DOHH2 (cell line): ENCODE data around the gene BLOC1S5.
"Not testable (repeated sequence)": the region's sequence is repeated elsewhere in the genome, so short reads cannot be mapped to it uniquely, and the experiment has no call there.

Experiments used
- H3F3A ChIP-seq: fragments of 200-600 bp; sonication (generic), shearing (Covaris generic); 2 replicates; pipeline ENCODE4 v1.6.0; 2016; ENCODE audit warnings: antibody characterized with exemption, mild to moderate bottlenecking; ENCODE audit not compliant: control insufficient read depth, insufficient read depth
- H3K27ac ChIP-seq: fragments of 200-600 bp; sonication (generic); 2 replicates; pipeline ENCODE4 v1.5.1; 2014; ENCODE audit warnings: low read depth, mild to moderate bottlenecking, low read length, moderate library complexity
- H3K27me3 ChIP-seq: fragments of 200-600 bp; sonication (generic); 2 replicates; pipeline ENCODE4 v1.6.1; 2014; ENCODE audit warnings: mild to moderate bottlenecking, low read length, mixed read lengths; ENCODE audit not compliant: control insufficient read depth
- H3K36me3 ChIP-seq: fragments of 200-600 bp; sonication (generic); 2 replicates; pipeline ENCODE4 v1.6.1; 2014; ENCODE audit warnings: mild to moderate bottlenecking, low read length, moderate library complexity, mixed read lengths; ENCODE audit not compliant: control insufficient read depth
- H3K4me1 ChIP-seq: fragments of 200-600 bp; sonication (generic); 2 replicates; pipeline ENCODE4 v1.6.1; 2014; ENCODE audit warnings: mild to moderate bottlenecking, low read length, mixed read lengths; ENCODE audit not compliant: control insufficient read depth
- H3K4me2 ChIP-seq: fragments of 200-600 bp; sonication (generic); 2 replicates; pipeline ENCODE4 v1.6.0; 2014; ENCODE audit warnings: mild to moderate bottlenecking, low read length, moderate library complexity
- H3K4me3 ChIP-seq: fragments of 200-600 bp; sonication (generic); 2 replicates; pipeline ENCODE4 v1.5.1; 2014; ENCODE audit warnings: mild to moderate bottlenecking, low read length, mixed read lengths
- H3K79me2 ChIP-seq: fragments of 200-600 bp; sonication (generic); 2 replicates; pipeline ENCODE4 v1.6.1; 2014; ENCODE audit warnings: mild to moderate bottlenecking, low read length, mixed read lengths; ENCODE audit not compliant: control insufficient read depth
- H3K9me2 ChIP-seq: fragments of 200-600 bp; sonication (generic); replicated peaks from 2 replicates; pipeline ENCODE4 v1.6.1; 2014; ENCODE audit warnings: mild to moderate bottlenecking, low read length, mixed read lengths; ENCODE audit not compliant: control insufficient read depth
- H3K9me3 ChIP-seq: fragments of 200-600 bp; sonication (generic); 2 replicates; pipeline ENCODE4 v1.6.1; 2014; ENCODE audit warnings: antibody characterized with exemption, low read length, mixed read lengths; ENCODE audit not compliant: control insufficient read depth, insufficient read depth
- H4K20me1 ChIP-seq: fragments of 200-600 bp; sonication (generic); 2 replicates; pipeline ENCODE4 v1.6.0; 2014; ENCODE audit warnings: low read depth, mild to moderate bottlenecking, antibody characterized with exemption, low read length, moderate library complexity; ENCODE audit not compliant: control insufficient read depth, insufficient read depth
- CTCF ChIP-seq: fragments of 200-600 bp; sonication (generic); IDR thresholded peaks from one replicate; pipeline ENCODE4 v1.5.1; 2014; ENCODE audit warnings: antibody characterized with exemption, mild to moderate bottlenecking, low read depth, low read length; ENCODE audit not compliant: poor library complexity, severe bottlenecking
- EZH2phosphoT487 ChIP-seq: fragments of 200-600 bp; sonication (generic); IDR thresholded peaks from 2 replicates; pipeline ENCODE4 v1.6.1; 2017; ENCODE audit warnings: borderline replicate concordance, mild to moderate bottlenecking, antibody characterized with exemption, low read length, moderate library complexity, mixed read lengths

The BLOC1S5 gene

GRCh38 chr6:8047541-8048292, 16.5 kb downstream of the BLOC1S5 start:
- Histone ChIP-seq H3K4me3 (no peak overlapping the region), H3K9me3 (no peaks in the 10 kb centered on the region), H3K79me2 (peaks cover 2% of the 10 kb centered on the region; the same call in 1 of the 2 replicates), H3F3A (no peaks in the 10 kb centered on the region), H3K27ac (no peak overlapping the region), H3K9me2 (no peaks in the 10 kb centered on the region), H3K4me2 (no peak overlapping the region), H4K20me1 (no peaks in the 10 kb centered on the region), H3K4me1 (peaks cover 2% of the 10 kb centered on the region; the same call in 1 of the 2 replicates), H3K36me3 (peaks cover 5% of the 10 kb centered on the region), H3K27me3 (no peaks in the 10 kb centered on the region)
- no peak for TF ChIP-seq CTCF
- TF ChIP-seq EZH2phosphoT487 = no peak

GRCh38 chr6:8045769-8046168, 18.4 kb downstream of the BLOC1S5 start:
- not testable (repeated sequence) for H3K9me3 ChIP-seq, H3K36me3 ChIP-seq, H3K27me3 ChIP-seq, H3K4me1 ChIP-seq, H3K79me2 ChIP-seq, H3K4me3 ChIP-seq, H3K27ac ChIP-seq, H3K9me2 ChIP-seq, H4K20me1 ChIP-seq, H3F3A ChIP-seq, H3K4me2 ChIP-seq

- Histone ChIP-seq H3K4me1 (peaks cover 9% of the 10 kb centered on the region), H3K4me3 (no peak overlapping the region), H3K36me3 (peaks cover 20% of the 10 kb centered on the region), H3K9me3 (no peaks in the 10 kb centered on the region), H4K20me1 (no peaks in the 10 kb centered on the region), H3F3A (no peaks in the 10 kb centered on the region), H3K27ac (no peak overlapping the region), H3K79me2 (peaks cover 3% of the 10 kb centered on the region), H3K27me3 (no peaks in the 10 kb centered on the region), H3K9me2 (no peaks in the 10 kb centered on the region), H3K4me2 (no peak overlapping the region)
- TF ChIP-seq EZH2phosphoT487 (no peak), CTCF (no peak)
Observed at GRCh38 chr6:8043221-8043620, 21.0 kb downstream of the BLOC1S5 start.

- H3F3A ChIP-seq = no peaks in the 10 kb centered on the region
- H3K27ac ChIP-seq = no peak overlapping the region
- no peaks in the 10 kb centered on the region for H4K20me1 ChIP-seq
- no peak overlapping the region for H3K4me2 ChIP-seq
- H3K4me3 ChIP-seq = no peak overlapping the region
- H3K27me3 ChIP-seq = no peaks in the 10 kb centered on the region
- peaks cover 16% of the 10 kb centered on the region for H3K36me3 ChIP-seq
- H3K9me2 ChIP-seq = no peaks in the 10 kb centered on the region
- peaks cover 9% of the 10 kb centered on the region for H3K4me1 ChIP-seq
- no peaks in the 10 kb centered on the region for H3K9me3 ChIP-seq
- no peak for TF ChIP-seq EZH2phosphoT487
- peaks cover 12% of the 10 kb centered on the region for H3K79me2 ChIP-seq
Observed at GRCh38 chr6:8041913-8042583, 22.1 kb downstream of the BLOC1S5 start.

GRCh38 chr6:8034107-8034506, 30.1 kb downstream of the BLOC1S5 start:
- not testable (repeated sequence) for H3K27me3 ChIP-seq, H3K9me2 ChIP-seq, H3F3A ChIP-seq, H4K20me1 ChIP-seq, H3K27ac ChIP-seq, H3K4me3 ChIP-seq, H3K9me3 ChIP-seq, H3K4me1 ChIP-seq, H3K4me2 ChIP-seq
- H3K79me2 ChIP-seq = peaks cover 65% of the 10 kb centered on the region
- H3K36me3 ChIP-seq = peaks cover 20% of the 10 kb centered on the region
